ENCODE results near the gene GPR132.

DNA sequence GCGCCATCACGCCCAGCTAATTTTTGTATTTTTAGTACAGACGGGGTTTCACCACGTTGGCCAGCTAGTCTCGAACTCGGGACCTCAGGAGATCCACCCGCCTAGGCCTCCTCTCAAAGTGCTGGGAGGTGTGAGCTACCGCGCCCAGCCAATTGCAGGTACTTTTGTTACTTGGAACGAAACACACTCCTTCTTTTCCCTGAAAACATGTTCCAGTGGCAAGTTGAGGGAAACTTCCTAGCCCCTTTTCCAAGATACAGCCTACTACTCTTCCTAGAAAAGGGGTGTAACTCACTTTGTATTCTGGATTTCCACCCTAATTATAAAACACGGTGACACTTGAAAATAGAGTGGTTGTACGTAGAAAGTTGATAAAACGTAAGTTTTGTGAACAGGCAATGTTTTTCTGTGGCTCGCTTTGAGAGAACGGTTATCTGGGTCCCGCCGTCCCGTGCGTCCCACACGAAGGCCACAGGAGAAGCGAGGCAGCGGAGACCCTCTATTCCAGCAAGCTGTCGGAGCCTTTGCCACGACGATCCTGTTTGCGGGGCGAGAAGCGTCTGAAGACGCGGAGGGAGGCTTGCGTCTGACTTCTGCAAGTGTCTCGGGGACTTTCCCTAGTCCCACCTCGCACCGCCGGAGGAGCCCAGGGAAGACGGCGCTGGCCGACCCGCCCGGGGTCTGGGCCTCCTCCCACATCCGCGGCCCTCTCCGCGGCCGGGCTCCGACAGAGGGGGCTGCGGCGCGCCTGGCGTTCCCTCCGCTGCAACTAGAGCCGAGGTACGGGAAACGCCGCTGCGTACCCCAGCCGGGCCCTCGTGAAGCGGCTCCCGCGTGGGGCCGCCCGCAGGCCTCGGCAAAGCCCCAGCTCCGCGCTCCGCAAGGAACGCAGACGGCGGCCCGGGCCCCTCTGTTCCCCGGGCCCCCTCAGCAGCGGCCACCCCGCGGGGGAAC is 45.1 kb downstream of the GPR132 start:
- TF ChIP-seq KAT2B (IDR thresholded peaks at IDR 0.05; ENCODE audit: low read depth, low read length) (no peak), ZBTB11 (CRISPR knock-in tag; IDR thresholded peaks at IDR 0.05) (no peak), HNRNPK (IDR thresholded peaks at IDR 0.05; ENCODE audit: low read depth, low read length, poor library complexity, severe bottlenecking) (no peak), NCOA1 (IDR thresholded peaks at IDR 0.05; ENCODE audit: low read depth) (no peak), ATF2 (CRISPR knock-in tag; IDR thresholded peaks at IDR 0.05) (no peak), ZNF584 (CRISPR knock-in tag; IDR thresholded peaks at IDR 0.05; ENCODE audit: low read depth) (no peak), TCF7 (IDR thresholded peaks at IDR 0.05; ENCODE audit: borderline replicate concordance) (no peak), MEF2D (tag; conservative IDR thresholded peaks at IDR 0.05; ENCODE audit: low read depth) (no peak), HIVEP1 (CRISPR knock-in tag; IDR thresholded peaks at IDR 0.05) (no peak), ZNF175 (CRISPR knock-in tag; IDR thresholded peaks at IDR 0.05; ENCODE audit: low read depth) (no peak), TEAD2 (tag; IDR thresholded peaks at IDR 0.05) (no peak), ZFX (CRISPR knock-in tag; IDR thresholded peaks at IDR 0.05) (peak; percentile 65), CTCF (IDR thresholded peaks at IDR 0.05 in 2 of 3, conservative IDR thresholded peaks at IDR 0.05 in 1 of 3; ENCODE audit: insufficient read depth in 2 of 3, low read depth in 1 of 3, low read length in 3 of 3) (0 out of 6 replicates have a peak, but pooled peaks of 1 of the 3 experiments have one; percentile 1), GTF3C2 (IDR thresholded peaks at IDR 0.05; ENCODE audit: borderline replicate concordance, extremely low read depth, insufficient read length) (no peak)

Data from K562 (cell line).